GM19372 (cell line): ENCODE data around the gene YJEFN3.

Source experiments
- ATAC-seq: cut with Tn5 transposase; IDR thresholded peaks from one replicate; pipeline ENCODE4 v1.9.1; 2021; ENCODE audit warnings: mild to moderate bottlenecking, low read depth, moderate library complexity; ENCODE audit not compliant: unreplicated experiment

The YJEFN3 gene

DNA sequence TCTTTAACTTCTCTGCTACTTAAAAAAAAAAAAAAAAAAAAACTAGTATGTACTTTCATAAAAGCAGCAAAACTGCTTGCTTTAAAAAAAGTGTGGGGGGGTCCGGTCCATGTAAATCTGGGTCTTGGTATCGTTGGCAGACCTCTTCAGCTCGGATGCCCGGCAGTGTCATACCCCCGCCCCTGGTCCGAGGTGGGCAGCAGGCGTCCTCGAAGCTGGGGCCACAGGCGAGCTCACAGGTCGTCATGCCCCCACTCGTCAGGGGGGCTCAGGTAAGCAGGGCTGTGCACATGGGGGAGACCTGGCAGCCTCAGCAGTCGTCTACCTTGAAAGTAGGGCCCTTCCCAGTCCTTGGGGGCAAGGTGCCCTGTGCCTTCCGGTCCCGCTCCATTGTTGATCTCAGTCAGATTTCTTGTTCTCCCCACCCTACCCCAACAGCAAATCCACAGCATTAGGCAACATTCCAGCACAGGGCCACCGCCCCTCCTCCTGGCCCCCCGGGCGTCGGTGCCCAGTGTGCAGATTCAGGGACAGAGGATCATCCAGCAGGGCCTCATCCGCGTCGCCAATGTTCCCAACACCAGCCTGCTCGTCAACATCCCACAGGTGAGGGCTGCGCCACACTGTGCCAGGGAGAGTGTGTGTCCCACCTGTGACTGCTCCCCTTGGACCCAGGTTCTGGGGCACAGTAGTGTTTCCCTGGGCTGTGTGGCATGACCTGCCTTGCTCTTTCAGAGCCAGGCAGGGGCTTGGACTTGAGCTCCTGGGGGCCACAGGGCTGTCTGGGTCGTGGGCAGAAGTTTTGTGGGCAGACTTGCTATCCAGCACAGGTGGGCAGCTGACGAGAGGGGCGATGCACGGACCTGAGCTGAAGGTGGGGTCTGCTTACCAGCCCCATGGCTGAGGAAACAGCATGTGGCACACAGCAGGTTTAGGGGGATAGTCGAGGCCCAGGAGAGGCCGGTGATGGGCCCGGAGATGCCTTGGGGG lies 32.8 kb upstream of the YJEFN3 start:
- no peak for ATAC-seq

GRCh38 chr19:19498255-19498991 lies 30.3 kb upstream of the YJEFN3 start:
- ATAC-seq = no peak

GRCh38 chr19:19499272-19499995 lies 29.3 kb upstream of the YJEFN3 start:
- ATAC-seq = no peak

DNA sequence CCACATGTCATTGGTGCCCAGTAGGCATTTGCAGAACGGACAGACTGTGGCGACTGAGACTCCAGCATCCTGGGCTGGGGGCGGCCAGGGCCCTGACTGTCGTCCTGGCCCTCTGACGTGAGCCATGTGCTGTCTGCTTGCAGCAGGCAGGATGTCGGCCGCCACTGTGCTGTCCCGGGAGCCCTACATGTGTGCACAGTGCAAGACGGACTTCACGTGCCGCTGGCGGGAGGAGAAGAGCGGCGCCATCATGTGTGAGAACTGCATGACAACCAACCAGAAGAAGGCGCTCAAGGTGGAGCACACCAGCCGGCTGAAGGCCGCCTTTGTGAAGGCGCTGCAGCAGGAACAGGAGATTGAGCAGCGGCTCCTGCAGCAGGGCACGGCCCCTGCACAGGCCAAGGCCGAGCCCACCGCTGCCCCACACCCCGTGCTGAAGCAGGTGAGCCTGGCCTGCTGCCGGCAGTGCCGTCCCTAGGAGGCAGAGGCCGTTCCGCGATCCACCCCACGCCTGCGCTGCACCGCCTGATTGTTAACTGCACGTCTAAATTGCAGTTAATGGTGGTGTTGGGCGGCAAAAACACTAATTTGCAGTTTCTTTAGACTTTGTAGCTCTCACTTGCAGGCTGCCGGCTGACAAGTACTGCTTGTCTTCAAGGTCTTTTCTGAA lies 27.6 kb upstream of the YJEFN3 start:
- ATAC-seq = no peak

GRCh38 chr19:19501798-19502197 lies 26.9 kb upstream of the YJEFN3 start:
- no peak for ATAC-seq

GRCh38 chr19:19502281-19502680 lies 26.4 kb upstream of the YJEFN3 start:
- ATAC-seq = no peak

DNA sequence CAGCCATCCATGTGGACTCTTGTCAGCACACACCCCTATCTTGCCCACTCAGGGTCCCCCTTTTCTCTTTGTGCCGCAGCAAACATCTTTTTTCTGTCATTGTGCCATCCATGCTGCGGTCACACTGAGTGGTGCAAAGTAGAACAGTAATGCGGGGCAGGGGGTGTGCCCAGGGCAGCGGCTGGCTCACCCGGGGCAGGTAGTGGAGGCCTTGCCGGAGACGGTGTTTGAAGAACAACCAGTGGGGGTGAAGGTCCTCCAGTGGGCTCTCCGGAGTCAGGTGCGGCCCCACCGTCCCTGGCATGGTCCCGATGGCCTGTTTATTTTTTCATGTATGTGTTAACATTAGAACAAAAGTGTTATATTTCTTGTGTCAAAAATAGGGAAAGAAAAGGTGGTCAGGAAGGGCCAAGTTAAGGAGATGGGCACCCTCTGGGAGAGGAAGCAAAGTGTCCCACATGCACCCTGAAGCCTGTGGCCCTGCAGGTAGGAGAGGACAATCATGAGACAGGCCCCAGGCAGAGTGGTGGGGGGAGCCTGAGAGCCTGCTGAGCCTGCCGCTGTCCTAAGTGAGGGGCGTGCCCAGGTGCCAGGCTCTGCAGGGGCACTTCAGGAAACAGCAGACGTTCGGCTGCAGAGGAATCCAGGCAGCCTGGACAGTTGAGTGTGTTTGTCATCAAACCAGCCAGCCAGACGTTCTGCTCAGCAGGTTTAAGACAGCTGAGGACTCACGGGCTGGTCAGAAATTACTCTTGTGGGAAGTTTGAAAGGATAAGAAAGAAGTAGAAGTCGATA lies 25.7 kb upstream of the YJEFN3 start:
- ATAC-seq = no peak

DNA sequence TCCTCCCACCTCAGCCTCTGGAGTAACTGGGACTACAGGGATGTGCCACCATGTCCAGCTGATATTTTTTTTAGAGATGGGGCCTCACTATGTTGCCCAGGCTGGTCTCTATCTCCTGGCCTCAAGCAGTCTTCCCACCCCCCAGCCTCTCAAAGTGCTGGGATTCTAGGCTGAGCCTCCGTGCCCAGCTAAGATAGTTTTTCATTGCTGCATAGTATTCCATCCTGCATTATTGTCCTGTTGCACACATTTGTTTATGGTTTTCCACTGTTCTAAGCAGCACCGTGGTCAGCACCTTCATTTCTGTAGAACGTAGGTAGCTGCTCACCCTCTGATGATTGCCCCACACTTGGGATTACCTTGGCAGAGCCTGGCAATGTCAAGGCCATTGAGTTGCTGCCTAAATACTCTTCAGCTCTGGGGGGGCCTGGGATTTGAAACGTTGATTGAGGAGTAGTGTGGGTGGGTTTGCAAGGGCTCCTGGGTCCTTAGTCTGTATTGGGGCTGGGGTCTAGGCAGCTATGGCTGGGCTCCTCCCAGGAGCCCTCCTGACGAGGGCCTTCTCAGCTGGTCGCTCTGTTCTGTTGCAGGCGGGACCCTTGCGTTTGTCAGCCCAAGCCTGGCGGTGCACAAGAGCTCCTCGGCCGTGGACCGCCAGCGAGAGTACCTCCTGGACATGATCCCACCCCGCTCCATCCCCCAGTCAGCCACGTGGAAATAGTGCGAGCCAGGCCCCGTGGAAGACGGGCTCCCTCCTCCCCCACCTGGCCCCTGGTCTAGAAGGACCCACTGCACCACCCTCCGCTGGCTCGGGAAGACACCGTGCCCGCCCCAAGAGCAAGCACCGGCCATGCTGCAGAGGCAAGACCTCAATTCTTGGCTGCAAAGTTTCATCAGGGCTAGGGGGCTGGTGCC lies 23.7 kb upstream of the YJEFN3 start:
- no peak for ATAC-seq

- no peak for ATAC-seq
Observed at GRCh38 chr19:19505669-19506326, 22.9 kb upstream of the YJEFN3 start.

- ATAC-seq = no peak
Observed at GRCh38 chr19:19506592-19506991, 22.1 kb upstream of the YJEFN3 start.

GRCh38 chr19:19507354-19507753 lies 21.4 kb upstream of the YJEFN3 start:
- no peak for ATAC-seq

GRCh38 chr19:19508217-19508616 lies 20.5 kb upstream of the YJEFN3 start:
- no peak for ATAC-seq

DNA sequence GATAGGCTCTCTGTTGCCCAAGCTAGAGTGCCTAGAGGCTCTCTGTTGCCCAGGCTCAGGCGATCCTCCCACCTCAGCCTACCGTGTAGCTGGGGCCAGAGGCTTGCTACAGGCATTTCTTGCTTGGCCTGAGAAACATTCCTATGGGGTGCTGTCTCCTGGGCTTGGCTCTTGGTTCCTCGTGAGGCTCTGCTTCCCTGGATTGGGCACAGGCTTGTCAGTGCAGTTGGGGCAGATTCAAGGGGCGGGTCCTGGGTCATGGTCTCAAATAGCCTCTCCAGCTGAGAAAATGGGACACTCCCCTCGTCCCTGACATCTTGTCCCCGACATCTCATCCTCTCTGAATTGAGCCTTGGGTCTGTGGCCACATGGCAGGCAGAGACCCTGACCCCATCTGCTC lies 18.3 kb upstream of the YJEFN3 start:
- ATAC-seq = no peak

DNA sequence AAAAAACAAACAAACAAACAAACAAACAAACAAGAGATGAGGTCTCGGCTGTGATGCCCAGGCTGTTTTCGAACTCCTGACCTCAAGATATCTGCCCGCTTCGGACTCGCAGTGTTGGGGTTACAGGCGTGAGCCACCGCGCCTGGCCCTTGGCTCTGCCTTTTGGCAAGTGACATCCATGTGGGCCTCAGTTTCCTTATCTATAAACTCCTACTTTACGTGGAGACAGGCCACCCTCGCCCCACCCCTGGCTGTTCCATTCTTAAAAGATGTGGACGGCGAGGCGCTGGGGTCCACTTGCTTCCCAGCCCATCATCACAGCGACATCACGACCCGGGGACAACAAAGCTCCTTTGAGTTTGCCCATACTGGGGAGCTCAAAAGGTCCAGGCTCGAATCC lies 15.0 kb upstream of the YJEFN3 start:
- ATAC-seq = no peak

- ATAC-seq = no peak
Observed at GRCh38 chr19:19514215-19514657, 14.5 kb upstream of the YJEFN3 start.

DNA sequence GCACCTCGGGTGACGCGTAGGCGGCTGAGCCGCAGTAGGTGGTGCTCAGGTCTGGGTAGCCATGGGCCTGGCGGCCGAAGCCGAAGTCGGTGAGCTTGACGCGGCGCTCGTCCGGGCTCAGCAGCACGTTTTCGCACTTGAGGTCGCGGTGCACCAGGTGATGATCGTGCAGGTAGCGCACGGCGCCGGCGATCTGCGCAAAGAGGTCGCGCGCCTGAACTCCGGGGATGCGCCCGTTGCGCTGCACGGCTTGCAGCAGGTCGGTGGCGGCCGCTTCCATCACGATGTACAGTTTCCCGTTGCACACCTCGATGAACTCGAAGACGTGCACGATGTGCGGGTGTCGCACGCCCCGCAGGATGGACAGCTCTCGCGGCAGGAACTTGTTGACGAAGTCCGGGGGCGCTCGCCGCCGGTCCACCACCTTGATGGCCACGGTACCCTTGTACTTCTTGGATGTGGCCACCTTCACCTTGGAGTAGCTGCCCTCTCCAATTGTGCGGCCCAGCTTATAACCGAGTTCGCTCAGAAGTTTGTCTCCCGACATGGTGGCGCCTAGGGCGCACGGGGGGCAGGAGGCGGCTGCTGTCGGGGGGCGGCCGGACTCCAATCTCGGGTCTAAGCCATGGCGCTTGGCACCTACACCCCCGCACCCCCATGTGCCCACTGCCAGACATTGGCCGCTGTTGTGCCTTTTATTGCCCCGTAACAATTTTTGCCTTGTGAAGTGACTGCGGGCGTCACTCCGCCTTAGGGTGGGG lies 13.7 kb upstream of the YJEFN3 start, which contains the start of gene TSSK6:
TSSK6 (minus strand) TSS at position 668 of the 761 bp plus-strand sequence; CDS start at position 547, 121 bp downstream.
- ATAC-seq = no peak
